Left lung (tissue), 10 donors: Measurements from ENCODE around the gene KSR1. TPM values are rescaled to one million over a fixed set of nuclear protein-coding genes. Genes with fewer than 3 reads are reported as not detected.

ENCODE experiments used
- ATAC-seq: fragments of 200-7000 bp; cut with Tn5 transposase; one replicate; pipeline ENCODE4 v1.9.1; 2020; ENCODE audit warnings: moderate library complexity
- DNase-seq, 4 donors: peaks; one replicate each; pipeline ENCODE4 v3.0.0-alpha.2; 2013 to 2020
- H3K27ac ChIP-seq, 2 donors: fragments of 200-600 bp; sonication (generic) in 1 of 2; one replicate each; pipeline versions ENCODE4 v1.5.0 to v1.8.0; 2020 to 2021
- H3K27me3 ChIP-seq, 2 donors: fragments of 200-600 bp; sonication (generic) in 1 of 2; one replicate each; pipeline versions ENCODE4 v1.5.0 to v1.8.0; 2020 to 2021
- H3K36me3 ChIP-seq, 2 donors: fragments of 200-600 bp; sonication (generic) in 1 of 2; one replicate each; pipeline versions ENCODE4 v1.5.0 to v1.8.0; 2020 to 2021
- H3K4me1 ChIP-seq, 2 donors: fragments of 200-600 bp; one replicate each; pipeline ENCODE4 v1.8.0; 2021
- H3K4me3 ChIP-seq, 2 donors: fragments of 200-600 bp; sonication (generic) in 1 of 2; one replicate each; pipeline versions ENCODE4 v1.5.0 to v1.8.0; 2020 to 2021; ENCODE audit warnings: mild to moderate bottlenecking in 1 of 2
- H3K9me3 ChIP-seq, 2 donors: fragments of 200-600 bp; sonication (generic) in 1 of 2; one replicate each; pipeline versions ENCODE4 v1.5.0 to v1.8.0; 2020 to 2021
- CTCF ChIP-seq, 2 donors: fragments of 200-600 bp; sonication (generic) in 1 of 2; IDR thresholded peaks; one replicate each; pipeline versions ENCODE4 v1.5.0 to v1.8.0; 2021; ENCODE audit warnings: antibody characterized with exemption in 2 of 2
- intact Hi-C, 2 donors: fragments of 100-400 bp; cut with DNase I; formaldehyde crosslinking; loops; one replicate each; pipeline versions ENCODE4 v1.11.2 to v1.14.2; 2022
- polyA plus RNA-seq, 6 donors: library from polyadenylated mRNA; unstranded; fragments of 120-200 nt; gene quantifications; one replicate each; pipeline ENCODE4 v1.2.1, GENCODE V29; 2013; ENCODE audit not compliant: insufficient read length in 6 of 6
- total RNA-seq, 2 donors: library from RNA; stranded (reverse); fragmentation: NEBNext Ultra II Directional; extraction: Animal tissue kit (Norgen Biotek cat#: 25700); gene quantifications; one replicate each; pipeline ENCODE4 v1.2.1, GENCODE V29; 2021
- donor health status: DM: no; HTN: yes; CAD: no.
- donor health status: DM: no; HTN: no; CAD: no.

Gene KSR1
- total and polyA plus RNA-seq, 8 donors, result 35.0 to 70.0 (median 62.5) TPM

GRCh38 chr17:27674335-27674734 is 218.1 kb downstream of the KSR1 start:
- Histone ChIP-seq H3K27ac (no peak overlapping the region), H3K36me3 (no peaks in the 10 kb centered on the region), H3K9me3 (no peaks in the 10 kb centered on the region), H3K4me3 (no peak overlapping the region), H3K27me3 (no peaks in the 10 kb centered on the region), H3K4me1 (no peaks in the 10 kb centered on the region)
- intact Hi-C loops, result no loop called here
- TF ChIP-seq CTCF (IDR thresholded peaks at IDR 0.05), result no peak
- DNase-seq (no peak), ATAC-seq (no peak)

Other genes starting within 250 kb of the KSR1 start
- gene WSB1, start 162.3 kb upstream of the KSR1 start, total RNA-seq, result 100 to 1,000 TPM; 264 to 294 TPM
- gene WSB1, start 162.3 kb upstream of the KSR1 start, polyA plus RNA-seq, result 100 to 1,000 TPM; 382 to 536 (median 455) TPM
- gene LGALS9, start 174.7 kb downstream of the KSR1 start, total RNA-seq, result 100 to 1,000 TPM in 1 of 2 donors, 10 to 100 TPM in 1; 83.3 to 149 TPM
- gene LGALS9, start 174.7 kb downstream of the KSR1 start, polyA plus RNA-seq, result 10 to 100 TPM; 18.1 to 26.7 (median 21.3) TPM